H1 (cell line): ENCODE data around the gene PAQR9. TPM values are rescaled to one million over a fixed set of nuclear protein-coding genes. Genes with fewer than 3 reads are reported as not detected.

Experiments used
- CTCF ChIA-PET: fragments of 300-600 bp; sonication (Branson Sonifier 250); formaldehyde crosslinking; loops from one replicate; lab custom pipeline; 2021; ENCODE audit not compliant: partially characterized antibody; lab: Charles Lee
- POLR2A ChIA-PET: fragments of 300-600 bp; sonication (Branson Sonifier 250); formaldehyde crosslinking; loops from one replicate; lab custom pipeline; 2021; ENCODE audit warnings: inconsistent platforms; ENCODE audit not compliant: partially characterized antibody; lab: Charles Lee
- DNase-seq, 2 experiments: peaks; one replicate each; pipeline versions ENCODE4 v3.0.0 to v3.0.0-alpha.2; 2010 to 2022; ENCODE audit warnings: low spot score in 2 of 2, low read depth in 1 of 2, mixed read lengths in 1 of 2
- FAIRE-seq: peaks from 2 replicates; lab custom pipeline; 2011; peaks lifted over from hg19 to GRCh38; lab: Jason Lieb, UNC
- H2AFZ ChIP-seq: 2 replicates; pipeline ENCODE4 v1.8.1; 2012; ENCODE audit warnings: low read length, inconsistent platforms
- H2AK5ac ChIP-seq: 2 replicates; pipeline ENCODE4 v1.6.1; 2013; ENCODE audit warnings: low read depth, low read length
- H2BK120ac ChIP-seq: replicated peaks from 2 replicates; pipeline ENCODE3; 2013; ENCODE audit warnings: low read depth, low read length, inconsistent platforms
- H2BK12ac ChIP-seq: 2 replicates; pipeline ENCODE4 v1.6.1; 2013; ENCODE audit warnings: low read depth, low read length
- H2BK15ac ChIP-seq: 2 replicates; pipeline ENCODE4 v1.6.1; 2013; ENCODE audit warnings: low read length
- H2BK20ac ChIP-seq: 2 replicates; pipeline ENCODE4 v1.6.1; 2013; ENCODE audit warnings: low read length
- H2BK5ac ChIP-seq: 2 replicates; pipeline ENCODE4 v1.6.1; 2013; ENCODE audit warnings: low read depth, low read length
- H3K14ac ChIP-seq: 2 replicates; pipeline ENCODE4 v1.6.1; 2013; ENCODE audit warnings: inconsistent platforms; ENCODE audit not compliant: insufficient read length
- H3K18ac ChIP-seq: 2 replicates; pipeline ENCODE4 v1.6.1; 2013; ENCODE audit warnings: low read length; ENCODE audit errors: extremely low read depth
- H3K23ac ChIP-seq: 2 replicates; pipeline ENCODE4 v1.6.1; 2013; ENCODE audit warnings: inconsistent platforms; ENCODE audit not compliant: insufficient read length
- H3K23me2 ChIP-seq: 2 replicates; pipeline ENCODE4 v1.6.1; 2013; ENCODE audit warnings: low read depth, low read length
- H3K27ac ChIP-seq: 2 replicates; pipeline ENCODE4 v1.6.1; 2011; ENCODE audit warnings: low read depth, low read length, inconsistent platforms
- H3K27me3 ChIP-seq, 4 experiments: replicated peaks in 1 of 4; 1 replicate in 1 of 4; 2 replicates in 3 of 4; pipeline versions ENCODE4 v1.6.1 to v1.8.1; 2011 to 2013; ENCODE audit warnings: low read length in 3 of 4, mild to moderate bottlenecking in 3 of 4, inconsistent platforms in 2 of 4, mixed read lengths in 2 of 4, moderate library complexity in 1 of 4; ENCODE audit not compliant: control insufficient read depth in 3 of 4, insufficient read depth in 3 of 4; ENCODE audit errors: extremely low read depth in 1 of 4
- H3K36me3 ChIP-seq, 4 experiments: 2 replicates each; pipeline versions ENCODE4 v1.6.1 to v1.8.1; 2011 to 2013; ENCODE audit warnings: mild to moderate bottlenecking in 4 of 4, low read length in 3 of 4, moderate library complexity in 2 of 4, control low read depth in 1 of 4, inconsistent platforms in 1 of 4; ENCODE audit not compliant: insufficient read depth in 4 of 4, control insufficient read depth in 2 of 4
- H3K4ac ChIP-seq: replicated peaks from 2 replicates; pipeline ENCODE3; 2013; ENCODE audit warnings: low read length, low read depth, mixed read lengths, inconsistent platforms; ENCODE audit not compliant: insufficient read length
- H3K4me1 ChIP-seq, 4 experiments: replicated peaks in 1 of 4; 1 replicate in 1 of 4; 2 replicates in 3 of 4; pipeline versions ENCODE4 v1.6.1 to v1.8.1; 2011 to 2013; ENCODE audit warnings: low read length in 3 of 4, inconsistent platforms in 2 of 4, mixed read lengths in 1 of 4; ENCODE audit not compliant: insufficient read depth in 4 of 4, control insufficient read depth in 3 of 4
- H3K4me2 ChIP-seq, 2 experiments: 2 replicates each; pipeline versions ENCODE4 v1.6.1 to v1.8.1; 2011 to 2013; ENCODE audit warnings: low read depth in 2 of 2, low read length in 2 of 2, control low read depth in 1 of 2, inconsistent platforms in 1 of 2, mild to moderate bottlenecking in 1 of 2; ENCODE audit not compliant: insufficient read depth in 1 of 2
- H3K4me3 ChIP-seq, 4 experiments: fragments of 200-600, 300-600 bp in 1 of 4; sonication (generic), shearing (Covaris generic), sonication (Bioruptor Twin) in 1 of 4; 2 replicates each; pipeline versions ENCODE4 v1.5.1 to v1.8.1; 2011 to 2016; ENCODE audit warnings: low read length in 4 of 4, low read depth in 3 of 4, control low read depth in 2 of 4, inconsistent platforms in 2 of 4, mild to moderate bottlenecking in 2 of 4, mixed read lengths in 1 of 4, moderate library complexity in 1 of 4; ENCODE audit not compliant: insufficient read depth in 2 of 4; ENCODE audit errors: extremely low read depth in 1 of 4
- H3K56ac ChIP-seq: replicated peaks from 2 replicates; pipeline ENCODE3; 2013; ENCODE audit warnings: low read depth, mild to moderate bottlenecking, mixed read lengths, low read length, inconsistent platforms; ENCODE audit not compliant: insufficient read length
- H3K79me1 ChIP-seq: 2 replicates; pipeline ENCODE4 v1.6.1; 2013; ENCODE audit warnings: low read depth, low read length, control low read depth
- H3K79me2 ChIP-seq, 2 experiments: 2 replicates each; pipeline versions ENCODE4 v1.6.1 to v1.8.1; 2012 to 2013; ENCODE audit warnings: low read length in 2 of 2, mild to moderate bottlenecking in 2 of 2, inconsistent platforms in 1 of 2; ENCODE audit not compliant: insufficient read depth in 2 of 2, control insufficient read depth in 1 of 2
- H3K9ac ChIP-seq, 4 experiments: replicated peaks in 1 of 4; 1 replicate in 1 of 4; 2 replicates in 3 of 4; pipeline versions ENCODE4 v1.6.1 to v1.8.1; 2011 to 2013; ENCODE audit warnings: low read depth in 3 of 4, low read length in 3 of 4, control low read depth in 2 of 4, mild to moderate bottlenecking in 2 of 4, moderate library complexity in 2 of 4, inconsistent platforms in 1 of 4; ENCODE audit errors: extremely low read depth in 1 of 4
- H3K9me3 ChIP-seq, 2 experiments: 2 replicates each; pipeline versions ENCODE4 v1.6.1 to v1.8.1; 2012 to 2013; ENCODE audit warnings: mild to moderate bottlenecking in 2 of 2, moderate library complexity in 2 of 2, control low read depth in 1 of 2, inconsistent platforms in 1 of 2, low read depth in 1 of 2, low read length in 1 of 2, mixed read lengths in 1 of 2; ENCODE audit not compliant: insufficient read depth in 2 of 2
- H4K20me1 ChIP-seq, 2 experiments: replicated peaks in 1 of 2; 2 replicates each; pipeline versions ENCODE3 to v1.8.1; 2011 to 2013; ENCODE audit warnings: inconsistent platforms in 2 of 2, low read length in 2 of 2, mild to moderate bottlenecking in 1 of 2; ENCODE audit not compliant: insufficient read depth in 2 of 2, control insufficient read depth in 1 of 2
- H4K5ac ChIP-seq: 2 replicates; pipeline ENCODE4 v1.6.1; 2013; ENCODE audit warnings: low read length, low read depth, mixed read lengths, inconsistent platforms; ENCODE audit not compliant: insufficient read length
- H4K8ac ChIP-seq: 2 replicates; pipeline ENCODE4 v1.8.0; 2013; ENCODE audit warnings: mild to moderate bottlenecking, moderate library complexity, low read length, inconsistent platforms; ENCODE audit not compliant: insufficient read depth; ENCODE audit errors: extremely low read depth
- H4K91ac ChIP-seq: replicated peaks from 2 replicates; pipeline ENCODE3; 2013; ENCODE audit warnings: low read length, mixed read lengths, inconsistent platforms; ENCODE audit not compliant: insufficient read length
- E2F6 ChIP-seq: IDR thresholded peaks from 2 replicates; pipeline ENCODE4 v1.6.1; 2012; ENCODE audit warnings: inconsistent platforms
- RBBP5 ChIP-seq: IDR thresholded peaks from 2 replicates; pipeline ENCODE4 v1.7.1; 2012; ENCODE audit warnings: low read depth, mild to moderate bottlenecking, inconsistent platforms, low read length, moderate library complexity, borderline replicate concordance
- RXRA ChIP-seq: IDR thresholded peaks from 2 replicates; pipeline ENCODE4 v1.6.1; 2011; ENCODE audit warnings: low read depth, mild to moderate bottlenecking, low read length, moderate library complexity; ENCODE audit not compliant: insufficient read depth
- SIN3A ChIP-seq, 2 experiments: IDR thresholded peaks in 1 of 2; conservative IDR thresholded peaks in 1 of 2; 2 replicates each; pipeline ENCODE4 v1.6.1; 2011 to 2012; ENCODE audit warnings: low read length in 2 of 2, improper control_type of control experiment in 1 of 2, low read depth in 1 of 2, mild to moderate bottlenecking in 1 of 2
- TBP ChIP-seq: IDR thresholded peaks from 2 replicates; pipeline ENCODE4 v1.6.1; 2011; ENCODE audit warnings: low read depth, low read length, improper control_type of control experiment
- WGBS, 2 experiments: shearing (Covaris generic) in 1 of 2; methylation state at CpG; one replicate each; pipeline versions ENCODE4 v1.1.6 to v1.1.7; 2013 to 2015; ENCODE audit warnings: low lambda C conversion rate in 2 of 2, mixed read lengths in 2 of 2, inconsistent platforms in 1 of 2, low coverage in 1 of 2, missing lambda C conversion rate in 1 of 2; ENCODE audit not compliant: insufficient replicate concordance in 2 of 2, insufficient coverage in 1 of 2, insufficient read length in 1 of 2; ENCODE audit errors: extremely low coverage in 1 of 2, missing lambda C conversion rate in 1 of 2; 5-methylcytosine and 5-hydroxymethylcytosine counted together
- polyA plus RNA-seq, 7 experiments: library from polyadenylated mRNA; depleted of rRNA in 3 of 7; stranded (reverse) in 5 of 7; unstranded in 2 of 7; fragments of >200 nt in 5 of 7; fragments of 200-250 nt in 2 of 7; gene quantifications; 1 replicate in 5 of 7; 2 replicates in 1 of 7; 4 replicates in 1 of 7; pipeline versions ENCODE4 v1.2.1 to v1.2.3, GENCODE V29; 2011 to 2013; ENCODE audit warnings: missing spikeins in 2 of 7, mixed read lengths in 2 of 7
- total RNA-seq: library from RNA; stranded (reverse); fragmentation: NEBNext Ultra II Directional; extraction: Animal tissue kit (Norgen Biotek cat#: 25700); gene quantifications from 2 replicates; pipeline ENCODE4 v1.2.1, GENCODE V29; 2021

The PAQR9 gene
- total and polyA plus RNA-seq, 2 of the 8 experiments (the other 6 are each of a cell fraction or from before 2014, with no cell fraction given): 2.6 to 5.2 TPM

- no peaks in the 10 kb centered on the region for H3K79me2 ChIP-seq
- DNase-seq: no peak
- no peak overlapping the region for H2BK12ac ChIP-seq
- H2AK5ac ChIP-seq: no peak overlapping the region
- POLR2A ChIA-PET: no interaction called here
- no peaks in the 10 kb centered on the region for H3K79me1 ChIP-seq
- H2BK120ac ChIP-seq: no peak overlapping the region
- no peak overlapping the region for H3K4ac ChIP-seq
- no peak overlapping the region for H2BK15ac ChIP-seq
- CTCF ChIA-PET: interaction anchor here (0.9 to 2.4 kb wide), 5 partner anchors 11 to 65 kb away, joined by 3 to 12 read pairs (median 5); no protein-coding TSS in a partner anchor
- H4K20me1 ChIP-seq: no peaks in the 10 kb centered on the region
- no peaks in the 10 kb centered on the region for H3K27me3 ChIP-seq
- H3K14ac ChIP-seq: no peak overlapping the region
- H3K27ac ChIP-seq: no peak overlapping the region
- no peak overlapping the region for H3K56ac ChIP-seq
- H3K4me2 ChIP-seq: no peak overlapping the region
- H3K18ac ChIP-seq: no peak overlapping the region
- no peak overlapping the region for H3K23ac ChIP-seq
- no peak overlapping the region for H2AFZ ChIP-seq
- no peak for FAIRE-seq
- H3K23me2 ChIP-seq: peaks cover 2% of the 10 kb centered on the region; the same call in 1 of the 2 replicates
- no peaks in the 10 kb centered on the region for H3K36me3 ChIP-seq
- H3K9ac ChIP-seq: no peak overlapping the region
- 87% methylated on average over 1 of the region's 1 CpG; no CpG with 5 or more reads in 1 of the 2 experiments for WGBS, 2 experiments
- H3K9me3 ChIP-seq: no peaks in the 10 kb centered on the region
- H2BK5ac ChIP-seq: no peak overlapping the region
- H3K4me3 ChIP-seq: no peak overlapping the region
- no peak overlapping the region for H4K5ac ChIP-seq
- TF ChIP-seq TBP: no peak
- TF ChIP-seq SIN3A (conservative IDR thresholded peaks at IDR 0.05 in 1 of 2, IDR thresholded peaks at IDR 0.05 in 1 of 2; ENCODE audit: low read depth in 1 of 2, low read length in 2 of 2): no peak
- no peak for TF ChIP-seq E2F6
- TF ChIP-seq RBBP5: no peak
- no peak for TF ChIP-seq RXRA
- H4K91ac ChIP-seq: no peak overlapping the region
- H3K4me1 ChIP-seq: peaks cover 0 to 3% (median 1%) of the 10 kb centered on the region in 4 experiments; a peak in 1 of 7 replicates
- H4K8ac ChIP-seq: no peak overlapping the region
- H2BK20ac ChIP-seq: no peak overlapping the region
Observed at GRCh38 chr3:142950972-142951371, 12.5 kb downstream of the PAQR9 start.
